Endothelial cell of umbilical vein (primary cell): Measurements from ENCODE around the gene ASB10.

Experiments
- EZH2 ChIP-seq: IDR thresholded peaks from 2 replicates; pipeline ENCODE4 v1.6.1; 2012; ENCODE audit warnings: borderline replicate concordance, low read depth, mild to moderate bottlenecking, moderate library complexity, low read length, inconsistent platforms; ENCODE audit not compliant: severe bottlenecking
- MYC ChIP-seq: IDR thresholded peaks from one replicate; pipeline ENCODE4 v1.6.1; 2011; ENCODE audit warnings: mild to moderate bottlenecking, low read depth, low read length
- POLR2A ChIP-seq: IDR thresholded peaks from 2 replicates; pipeline ENCODE4 v1.6.1; 2012; ENCODE audit warnings: low read depth, mild to moderate bottlenecking, control low read depth, low read length
- POLR2AphosphoS5 ChIP-seq: IDR thresholded peaks from 2 replicates; pipeline ENCODE4 v1.6.1; 2012; ENCODE audit warnings: low read depth, mild to moderate bottlenecking, control low read depth, low read length, moderate library complexity; ENCODE audit not compliant: insufficient read depth
- TF ChIP-seq, protein P1 (sequence below), 2 donors: IDR thresholded peaks; 1 replicate in 1 of 2; 2 replicates in 1 of 2; pipeline ENCODE4 v1.5.1; 2011; ENCODE audit warnings: low read length in 2 of 2, mild to moderate bottlenecking in 2 of 2, moderate library complexity in 2 of 2, control low read depth in 1 of 2, inconsistent platforms in 1 of 2, low read depth in 1 of 2; ENCODE audit not compliant: insufficient read depth in 1 of 2; ENCODE audit errors: extremely low read depth in 1 of 2
- TF ChIP-seq, protein P2 (sequence below): IDR thresholded peaks from 2 replicates; pipeline ENCODE4 v1.6.1; 2011; ENCODE audit not compliant: insufficient read depth, insufficient read length

DNA sequence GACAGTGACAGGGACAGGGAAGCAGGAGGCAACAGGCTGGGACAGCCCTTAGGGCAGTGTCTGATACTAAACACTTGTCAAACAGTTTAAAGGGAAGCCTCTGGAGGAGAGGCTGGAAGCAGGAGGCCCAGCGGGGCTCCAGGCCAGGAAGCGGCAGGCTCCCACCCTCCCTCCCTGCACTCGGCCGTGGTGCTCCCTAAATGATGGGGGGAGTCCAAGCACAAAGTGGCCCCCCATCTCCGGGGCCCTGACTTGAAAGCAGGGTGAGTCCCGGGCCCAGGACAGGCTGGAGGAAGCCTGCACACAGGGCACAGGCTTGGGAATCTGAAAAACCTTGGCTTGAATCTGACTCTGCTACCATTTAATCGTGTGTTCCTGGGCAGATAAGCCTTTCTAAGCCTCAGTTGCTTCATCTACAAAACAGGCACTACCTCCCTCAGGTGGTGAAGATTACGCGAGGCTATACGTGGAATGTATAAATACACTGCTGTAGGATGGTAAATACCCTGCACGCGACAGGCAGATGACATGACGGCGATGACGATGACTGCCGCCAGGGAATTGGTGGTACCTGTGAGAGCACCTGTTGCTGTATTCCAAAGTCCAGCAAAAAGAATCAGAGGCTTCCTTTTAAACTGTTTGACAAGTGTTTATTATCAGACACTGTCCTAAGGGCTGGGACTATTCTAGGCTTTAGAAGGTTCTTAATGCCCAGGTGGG is 53.6 kb downstream of the ASB10 start:
- TF ChIP-seq, protein P1, sequence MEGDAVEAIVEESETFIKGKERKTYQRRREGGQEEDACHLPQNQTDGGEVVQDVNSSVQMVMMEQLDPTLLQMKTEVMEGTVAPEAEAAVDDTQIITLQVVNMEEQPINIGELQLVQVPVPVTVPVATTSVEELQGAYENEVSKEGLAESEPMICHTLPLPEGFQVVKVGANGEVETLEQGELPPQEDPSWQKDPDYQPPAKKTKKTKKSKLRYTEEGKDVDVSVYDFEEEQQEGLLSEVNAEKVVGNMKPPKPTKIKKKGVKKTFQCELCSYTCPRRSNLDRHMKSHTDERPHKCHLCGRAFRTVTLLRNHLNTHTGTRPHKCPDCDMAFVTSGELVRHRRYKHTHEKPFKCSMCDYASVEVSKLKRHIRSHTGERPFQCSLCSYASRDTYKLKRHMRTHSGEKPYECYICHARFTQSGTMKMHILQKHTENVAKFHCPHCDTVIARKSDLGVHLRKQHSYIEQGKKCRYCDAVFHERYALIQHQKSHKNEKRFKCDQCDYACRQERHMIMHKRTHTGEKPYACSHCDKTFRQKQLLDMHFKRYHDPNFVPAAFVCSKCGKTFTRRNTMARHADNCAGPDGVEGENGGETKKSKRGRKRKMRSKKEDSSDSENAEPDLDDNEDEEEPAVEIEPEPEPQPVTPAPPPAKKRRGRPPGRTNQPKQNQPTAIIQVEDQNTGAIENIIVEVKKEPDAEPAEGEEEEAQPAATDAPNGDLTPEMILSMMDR (IDR thresholded peaks at IDR 0.05; ENCODE audit: extremely low read depth in 1 of 2, insufficient read depth in 1 of 2, low read depth in 1 of 2, low read length in 2 of 2) = no peak
- TF ChIP-seq POLR2AphosphoS5 (no peak), EZH2 (no peak), POLR2A (no peak), MYC (no peak)
- TF ChIP-seq, protein P2, sequence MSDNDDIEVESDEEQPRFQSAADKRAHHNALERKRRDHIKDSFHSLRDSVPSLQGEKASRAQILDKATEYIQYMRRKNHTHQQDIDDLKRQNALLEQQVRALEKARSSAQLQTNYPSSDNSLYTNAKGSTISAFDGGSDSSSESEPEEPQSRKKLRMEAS = no peak
